NCI-H146 treated with DMSO at 0.1 percent for 48 hours (cell line): ENCODE data around the gene MXD1.
"Not testable (repeated sequence)": the region's sequence is repeated elsewhere in the genome, so short reads cannot be mapped to it uniquely, and the experiment has no call there.

Experiments
- DNase-seq: peaks from one replicate; lab custom pipeline; 2025; ENCODE audit not compliant: unreplicated experiment; lab: John Stamatoyannopoulos, UW

Gene MXD1

DNA sequence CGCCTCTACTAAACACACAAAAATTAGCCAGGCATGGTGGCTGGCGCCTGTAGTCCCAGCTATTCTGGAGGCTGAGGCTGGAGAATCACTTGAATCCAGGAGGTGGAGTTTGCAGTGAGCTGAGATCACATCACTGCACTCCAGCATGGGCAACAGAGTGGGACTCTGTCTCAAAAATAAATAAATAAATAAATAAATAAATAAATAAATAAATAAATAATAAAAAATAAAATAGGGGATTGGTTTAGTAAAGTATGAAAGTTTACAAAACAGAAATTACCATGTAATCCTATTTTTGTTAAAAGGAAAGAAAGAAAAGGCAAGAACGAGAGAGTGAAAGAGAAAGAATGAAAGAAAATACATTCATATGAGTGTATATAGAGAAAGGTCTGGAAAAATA, 35.8 kb downstream of the MXD1 start:
- DNase-seq = not testable (repeated sequence)

GRCh38 chr2:69952336-69953115, 37.6 kb downstream of the MXD1 start:
- no peak for DNase-seq

- no peak for DNase-seq
Observed at GRCh38 chr2:69954084-69954483, 39.2 kb downstream of the MXD1 start.

- no peak for DNase-seq
Observed at GRCh38 chr2:69955029-69955428, 40.1 kb downstream of the MXD1 start.

GRCh38 chr2:69956475-69956979, 41.6 kb downstream of the MXD1 start:
- DNase-seq = no peak

GRCh38 chr2:69957965-69958364, 43.1 kb downstream of the MXD1 start:
- no peak for DNase-seq

- no peak for DNase-seq
Observed at GRCh38 chr2:69958480-69958879, 43.6 kb downstream of the MXD1 start.

- DNase-seq = no peak
Observed at GRCh38 chr2:69959425-69959824, 44.5 kb downstream of the MXD1 start.

- DNase-seq = no peak
Observed at GRCh38 chr2:69960821-69961220, 45.9 kb downstream of the MXD1 start.

DNA sequence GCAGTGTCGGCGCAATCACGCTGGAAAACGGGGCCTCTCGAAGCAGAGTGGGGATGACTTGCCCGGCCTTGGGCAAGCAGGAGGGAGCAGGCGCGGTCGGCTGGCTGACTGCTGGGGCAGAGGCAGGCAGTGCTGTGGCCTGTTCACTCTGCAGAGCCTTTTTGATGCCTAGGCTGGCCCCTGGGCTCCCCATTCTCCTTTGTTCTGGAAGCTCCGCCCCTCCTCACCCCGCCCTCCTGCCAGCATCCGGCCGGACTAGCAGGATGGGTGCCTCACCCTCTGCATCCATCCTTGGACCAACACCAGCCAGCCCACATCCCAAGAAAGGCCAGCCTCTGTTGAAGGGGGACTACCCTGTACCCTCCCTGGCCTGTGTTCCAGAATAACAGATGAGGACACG, 46.6 kb downstream of the MXD1 start, which contains the start of gene ASPRV1:
Gene ASPRV1, minus strand, starts transcription at position 136 of the 400 bp plus-strand sequence. CDS start 195 bp downstream, outside the sequence.
- DNase-seq = no peak

GRCh38 chr2:69962986-69963730, 48.2 kb downstream of the MXD1 start:
- no peak for DNase-seq

GRCh38 chr2:69964353-69964841, 49.5 kb downstream of the MXD1 start:
- no peak for DNase-seq

DNA sequence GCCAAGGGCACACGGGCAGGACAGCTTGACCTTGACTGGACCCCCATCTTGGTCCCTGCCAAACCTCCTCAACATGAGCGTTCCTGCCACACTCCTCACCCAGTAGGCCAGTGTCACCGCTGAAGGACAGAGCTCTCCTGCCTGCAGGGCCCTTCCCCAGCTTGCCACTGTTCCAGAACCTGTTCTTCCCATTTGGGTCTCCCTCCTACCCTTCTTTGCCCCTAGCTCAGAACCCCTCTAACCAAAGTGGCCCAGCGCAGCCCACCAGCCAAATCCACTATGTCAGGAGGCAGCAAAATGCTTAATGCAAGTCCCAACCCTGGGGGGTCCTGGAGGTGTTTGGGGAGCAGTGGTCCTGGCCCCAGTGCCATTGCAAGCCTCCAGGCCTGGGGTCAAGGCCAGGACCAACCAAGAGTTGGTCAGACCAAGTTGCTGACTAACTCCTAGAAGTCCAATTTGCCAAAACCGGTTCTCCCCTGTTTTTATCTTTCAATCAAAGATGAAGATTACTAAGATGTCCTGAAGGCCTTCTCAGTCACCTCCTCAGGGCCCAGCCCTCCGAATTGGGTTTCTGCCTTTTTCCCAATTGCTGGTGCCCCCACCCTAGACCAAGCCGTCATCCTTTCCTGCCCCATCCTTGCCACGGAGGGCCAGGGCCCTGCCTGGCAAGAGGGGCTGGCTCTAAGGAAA, 51.0 kb downstream of the MXD1 start:
- no peak for DNase-seq

DNA sequence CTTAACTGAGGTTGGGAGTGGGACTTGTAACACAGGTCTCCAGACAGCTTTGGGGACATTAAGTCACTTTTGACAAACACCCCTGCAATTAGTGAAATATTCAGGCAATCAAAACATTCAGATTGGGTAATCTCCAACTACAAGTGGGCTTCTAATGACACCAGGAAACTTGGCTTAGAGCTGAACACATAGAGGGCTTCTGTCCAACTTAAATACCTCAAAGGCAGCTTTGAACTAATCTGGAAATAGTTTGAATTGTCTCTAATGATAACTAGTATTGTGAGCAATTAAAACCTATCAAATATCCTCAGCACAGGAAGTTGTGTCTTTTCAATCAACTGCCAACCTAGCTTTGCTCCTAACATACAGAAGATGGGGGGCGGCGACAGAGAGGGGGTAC, 51.6 kb downstream of the MXD1 start:
- DNase-seq = no peak

- DNase-seq = no peak
Observed at GRCh38 chr2:69968609-69969008, 53.7 kb downstream of the MXD1 start.

DNA sequence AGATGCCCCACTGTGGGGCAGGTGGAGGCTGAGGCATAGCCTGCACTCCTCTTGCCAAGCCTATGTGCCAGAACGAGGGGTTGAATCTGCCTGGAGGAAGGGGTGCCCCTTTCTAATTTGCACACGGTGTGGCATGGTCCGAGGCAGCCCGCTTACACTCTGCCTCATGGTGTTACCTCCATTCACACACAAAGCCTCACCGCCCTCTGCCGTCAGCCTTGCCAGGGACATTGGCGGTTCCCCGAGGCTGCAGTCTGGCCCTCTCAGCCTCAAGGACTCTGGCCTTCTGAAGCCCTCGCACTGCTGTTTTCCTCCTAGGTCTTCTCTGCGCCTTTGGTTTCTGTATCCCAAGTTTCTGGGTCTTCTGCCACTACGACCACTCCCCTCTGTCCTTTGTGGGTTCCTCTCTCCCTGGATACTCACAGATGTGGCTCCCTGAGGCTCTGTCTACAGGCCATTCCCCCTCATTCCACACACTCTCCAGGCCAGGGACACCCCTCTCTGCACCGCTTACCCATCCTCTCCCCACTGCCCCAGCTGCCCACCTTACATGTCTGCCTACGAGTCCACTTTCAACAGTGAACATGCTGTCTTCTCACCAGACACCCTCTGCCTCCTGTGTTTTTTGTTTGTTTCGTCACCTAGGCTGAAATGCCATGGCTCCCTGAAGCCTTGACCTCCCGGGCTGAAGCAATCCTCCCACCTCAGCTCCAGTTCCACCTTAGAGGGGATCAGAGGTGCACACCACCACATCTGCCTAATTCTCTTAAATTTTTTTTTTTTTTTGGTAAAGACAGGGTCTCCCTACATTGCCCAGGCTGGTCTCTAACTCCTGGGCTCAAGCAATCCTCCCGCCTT, 54.4 kb downstream of the MXD1 start:
- DNase-seq = no peak

DNA sequence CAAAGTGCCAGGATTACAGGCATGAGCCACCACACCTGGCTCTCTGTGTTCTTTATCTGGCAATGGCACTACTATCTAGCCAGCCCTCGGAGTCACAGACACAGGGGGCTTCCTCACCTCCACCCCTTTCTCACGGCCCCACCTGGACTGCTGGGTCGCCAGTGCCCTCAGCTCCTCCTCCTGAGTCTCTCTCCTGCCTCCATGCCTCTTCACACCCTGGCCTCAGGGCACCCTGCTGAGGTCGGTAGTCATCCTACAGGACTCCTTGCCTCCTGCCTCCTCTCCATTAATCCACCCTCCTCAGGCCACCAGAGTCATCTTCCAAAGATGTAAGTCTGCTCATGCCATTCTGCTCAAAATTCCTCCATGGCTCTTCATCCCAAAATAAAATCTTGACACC, 55.1 kb downstream of the MXD1 start:
- DNase-seq = no peak

- DNase-seq = no peak
Observed at GRCh38 chr2:69972822-69973221, 57.9 kb downstream of the MXD1 start.

GRCh38 chr2:69973335-69973735, 58.4 kb downstream of the MXD1 start:
- no peak for DNase-seq

DNA sequence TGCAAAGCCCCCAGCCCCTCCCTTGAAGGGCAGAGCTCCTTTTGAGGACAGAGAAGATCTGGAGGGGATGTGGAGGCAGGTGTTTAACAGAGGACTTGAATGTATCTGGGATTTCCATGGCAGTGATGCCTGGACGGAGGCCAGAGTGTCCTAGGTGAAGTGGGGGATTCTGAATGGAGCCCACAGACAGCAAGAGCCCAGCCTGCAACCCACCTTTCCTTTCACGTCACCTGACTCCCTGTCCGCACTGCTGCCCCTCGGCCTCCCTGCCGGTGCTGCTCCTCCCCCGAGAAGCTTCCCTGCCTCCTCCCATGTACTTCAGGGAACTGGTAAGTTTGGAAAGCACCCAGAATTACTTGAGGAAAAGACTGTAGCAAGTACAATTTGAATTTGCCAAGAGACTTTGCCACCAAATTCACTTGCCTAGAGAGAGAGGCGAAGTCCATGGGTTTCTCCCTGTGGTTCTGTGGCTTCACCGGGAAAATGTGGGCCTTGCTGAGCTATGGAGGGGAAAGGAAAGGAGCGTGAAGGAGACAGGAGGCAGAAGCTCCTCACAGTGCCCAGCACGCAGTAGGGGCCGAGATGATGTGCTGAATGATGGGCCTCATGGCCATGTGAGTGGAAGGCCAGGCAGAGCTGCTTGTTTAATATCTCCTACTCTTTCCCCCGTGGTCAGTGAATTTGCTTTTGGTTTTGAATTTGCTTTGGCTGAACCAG, 60.4 kb downstream of the MXD1 start:
- no peak for DNase-seq
